ENCODE results near the gene ZNRF1. TPM values are rescaled to one million over a fixed set of nuclear protein-coding genes. Genes with fewer than 3 reads are reported as not detected.

The ZNRF1 gene
- total and polyA plus RNA-seq, 2 of the 13 experiments (the other 11 are each of a cell fraction or from before 2014, with no cell fraction given) = 43.9 to 58.7 TPM

DNA sequence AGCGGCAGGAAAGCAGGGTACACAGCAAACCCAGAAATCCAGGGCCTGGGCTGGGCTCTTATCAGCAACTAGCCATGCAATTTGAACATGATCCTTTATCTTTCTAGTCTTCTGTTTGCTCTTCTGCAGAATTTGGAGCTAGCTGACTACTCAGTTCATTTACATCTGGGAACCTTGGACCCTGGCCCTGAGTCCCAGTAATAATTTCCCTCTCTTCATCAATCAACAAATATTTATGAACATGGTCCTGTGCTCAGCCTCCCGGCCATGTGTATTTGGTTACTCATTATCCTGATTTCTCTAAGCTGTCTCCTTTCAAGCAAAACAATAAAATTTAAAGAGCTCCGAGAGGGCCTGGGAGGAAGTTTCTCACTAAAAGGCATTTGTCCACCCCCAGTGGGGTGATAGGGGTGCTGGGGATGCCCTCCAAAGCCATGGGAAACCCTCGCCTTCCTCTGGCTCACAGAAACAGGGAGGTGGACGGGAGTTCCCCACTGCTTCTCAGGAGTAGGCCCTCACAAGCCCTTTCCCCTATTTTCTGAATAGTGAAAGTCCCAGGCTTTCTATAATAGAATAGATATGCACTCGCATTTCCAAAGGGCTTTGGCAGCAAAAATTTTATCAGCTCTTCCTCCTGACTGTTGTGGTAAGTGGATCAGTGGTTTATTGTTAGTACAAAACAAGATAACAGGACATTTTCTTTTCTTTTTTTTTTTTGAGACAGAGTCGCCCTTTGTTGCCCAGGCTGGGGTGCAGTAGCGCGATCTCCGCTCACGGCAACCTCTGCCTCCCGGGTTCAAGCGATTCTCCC lies 7.0 kb upstream of the ZNRF1 start (continued):
- TF ChIP-seq, protein P1, sequence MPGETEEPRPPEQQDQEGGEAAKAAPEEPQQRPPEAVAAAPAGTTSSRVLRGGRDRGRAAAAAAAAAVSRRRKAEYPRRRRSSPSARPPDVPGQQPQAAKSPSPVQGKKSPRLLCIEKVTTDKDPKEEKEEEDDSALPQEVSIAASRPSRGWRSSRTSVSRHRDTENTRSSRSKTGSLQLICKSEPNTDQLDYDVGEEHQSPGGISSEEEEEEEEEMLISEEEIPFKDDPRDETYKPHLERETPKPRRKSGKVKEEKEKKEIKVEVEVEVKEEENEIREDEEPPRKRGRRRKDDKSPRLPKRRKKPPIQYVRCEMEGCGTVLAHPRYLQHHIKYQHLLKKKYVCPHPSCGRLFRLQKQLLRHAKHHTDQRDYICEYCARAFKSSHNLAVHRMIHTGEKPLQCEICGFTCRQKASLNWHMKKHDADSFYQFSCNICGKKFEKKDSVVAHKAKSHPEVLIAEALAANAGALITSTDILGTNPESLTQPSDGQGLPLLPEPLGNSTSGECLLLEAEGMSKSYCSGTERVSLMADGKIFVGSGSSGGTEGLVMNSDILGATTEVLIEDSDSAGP (CRISPR knock-in tag; IDR thresholded peaks at IDR 0.05; ENCODE audit: borderline replicate concordance) = peak; percentile 82; the same call in 1 of the 2 replicates
- 0 out of 2 replicates have a peak, but pooled peaks have one; percentile 71 for TF ChIP-seq TSC22D2 (CRISPR knock-in tag; IDR thresholded peaks at IDR 0.05; ENCODE audit: borderline replicate concordance)
- peak; percentile 30; the same call in 1 of the 2 replicates for TF ChIP-seq ZNF263 (CRISPR knock-in tag; IDR thresholded peaks at IDR 0.05)
- TF ChIP-seq, protein P2, sequence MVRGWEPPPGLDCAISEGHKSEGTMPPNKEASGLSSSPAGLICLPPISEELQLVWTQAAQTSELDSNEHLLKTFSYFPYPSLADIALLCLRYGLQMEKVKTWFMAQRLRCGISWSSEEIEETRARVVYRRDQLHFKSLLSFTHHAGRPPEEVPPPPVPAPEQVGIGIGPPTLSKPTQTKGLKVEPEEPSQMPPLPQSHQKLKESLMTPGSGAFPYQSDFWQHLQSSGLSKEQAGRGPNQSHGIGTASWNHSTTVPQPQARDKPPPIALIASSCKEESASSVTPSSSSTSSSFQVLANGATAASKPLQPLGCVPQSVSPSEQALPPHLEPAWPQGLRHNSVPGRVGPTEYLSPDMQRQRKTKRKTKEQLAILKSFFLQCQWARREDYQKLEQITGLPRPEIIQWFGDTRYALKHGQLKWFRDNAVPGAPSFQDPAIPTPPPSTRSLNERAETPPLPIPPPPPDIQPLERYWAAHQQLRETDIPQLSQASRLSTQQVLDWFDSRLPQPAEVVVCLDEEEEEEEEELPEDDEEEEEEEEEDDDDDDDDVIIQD (CRISPR knock-in tag; IDR thresholded peaks at IDR 0.05; ENCODE audit: low read depth) = peak; percentile 11
- TF ChIP-seq MAZ (IDR thresholded peaks at IDR 0.05; ENCODE audit: borderline replicate concordance, low read depth, low read length) = no peak
- TF ChIP-seq MAZ (CRISPR knock-in tag; IDR thresholded peaks at IDR 0.05; ENCODE audit: low read depth) = peak; percentile 57; the same call in 1 of the 2 replicates
- TF ChIP-seq ZNF230 (CRISPR knock-in tag; IDR thresholded peaks at IDR 0.05) = no peak; the same call in 1 of the 2 replicates
- TF ChIP-seq ZNF841 (CRISPR knock-in tag; IDR thresholded peaks at IDR 0.05; ENCODE audit: borderline replicate concordance) = no peak
- peak; percentile 97 for TF ChIP-seq MED1 (CRISPR knock-in tag; IDR thresholded peaks at IDR 0.05)
- peak; percentile 98; the same call in 1 of the 2 replicates for TF ChIP-seq ZNF33A (CRISPR knock-in tag; IDR thresholded peaks at IDR 0.05; ENCODE audit: borderline replicate concordance)
- peak; percentile 36; the same call in 1 of the 2 replicates for TF ChIP-seq ZNF703 (CRISPR knock-in tag; IDR thresholded peaks at IDR 0.05; ENCODE audit: borderline replicate concordance)
- peak; percentile 54 to 97; a peak in 3 of 4 replicates for TF ChIP-seq EP300 (IDR thresholded peaks at IDR 0.05; ENCODE audit: low read depth in 2 of 2, low read length in 2 of 2)
- peak; percentile 68; the same call in 1 of the 2 replicates for TF ChIP-seq EP300 (CRISPR knock-in tag; IDR thresholded peaks at IDR 0.05; ENCODE audit: borderline replicate concordance)
- TF ChIP-seq, protein P3, sequence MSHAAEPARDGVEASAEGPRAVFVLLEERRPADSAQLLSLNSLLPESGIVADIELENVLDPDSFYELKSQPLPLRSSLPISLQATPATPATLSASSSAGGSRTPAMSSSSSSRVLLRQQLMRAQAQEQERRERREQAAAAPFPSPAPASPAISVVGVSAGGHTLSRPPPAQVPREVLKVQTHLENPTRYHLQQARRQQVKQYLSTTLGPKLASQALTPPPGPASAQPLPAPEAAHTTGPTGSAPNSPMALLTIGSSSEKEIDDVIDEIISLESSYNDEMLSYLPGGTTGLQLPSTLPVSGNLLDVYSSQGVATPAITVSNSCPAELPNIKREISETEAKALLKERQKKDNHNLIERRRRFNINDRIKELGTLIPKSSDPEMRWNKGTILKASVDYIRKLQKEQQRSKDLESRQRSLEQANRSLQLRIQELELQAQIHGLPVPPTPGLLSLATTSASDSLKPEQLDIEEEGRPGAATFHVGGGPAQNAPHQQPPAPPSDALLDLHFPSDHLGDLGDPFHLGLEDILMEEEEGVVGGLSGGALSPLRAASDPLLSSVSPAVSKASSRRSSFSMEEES (CRISPR knock-in tag; IDR thresholded peaks at IDR 0.05) = peak; percentile 76; the same call in 1 of the 2 replicates
- TF ChIP-seq, protein P4, sequence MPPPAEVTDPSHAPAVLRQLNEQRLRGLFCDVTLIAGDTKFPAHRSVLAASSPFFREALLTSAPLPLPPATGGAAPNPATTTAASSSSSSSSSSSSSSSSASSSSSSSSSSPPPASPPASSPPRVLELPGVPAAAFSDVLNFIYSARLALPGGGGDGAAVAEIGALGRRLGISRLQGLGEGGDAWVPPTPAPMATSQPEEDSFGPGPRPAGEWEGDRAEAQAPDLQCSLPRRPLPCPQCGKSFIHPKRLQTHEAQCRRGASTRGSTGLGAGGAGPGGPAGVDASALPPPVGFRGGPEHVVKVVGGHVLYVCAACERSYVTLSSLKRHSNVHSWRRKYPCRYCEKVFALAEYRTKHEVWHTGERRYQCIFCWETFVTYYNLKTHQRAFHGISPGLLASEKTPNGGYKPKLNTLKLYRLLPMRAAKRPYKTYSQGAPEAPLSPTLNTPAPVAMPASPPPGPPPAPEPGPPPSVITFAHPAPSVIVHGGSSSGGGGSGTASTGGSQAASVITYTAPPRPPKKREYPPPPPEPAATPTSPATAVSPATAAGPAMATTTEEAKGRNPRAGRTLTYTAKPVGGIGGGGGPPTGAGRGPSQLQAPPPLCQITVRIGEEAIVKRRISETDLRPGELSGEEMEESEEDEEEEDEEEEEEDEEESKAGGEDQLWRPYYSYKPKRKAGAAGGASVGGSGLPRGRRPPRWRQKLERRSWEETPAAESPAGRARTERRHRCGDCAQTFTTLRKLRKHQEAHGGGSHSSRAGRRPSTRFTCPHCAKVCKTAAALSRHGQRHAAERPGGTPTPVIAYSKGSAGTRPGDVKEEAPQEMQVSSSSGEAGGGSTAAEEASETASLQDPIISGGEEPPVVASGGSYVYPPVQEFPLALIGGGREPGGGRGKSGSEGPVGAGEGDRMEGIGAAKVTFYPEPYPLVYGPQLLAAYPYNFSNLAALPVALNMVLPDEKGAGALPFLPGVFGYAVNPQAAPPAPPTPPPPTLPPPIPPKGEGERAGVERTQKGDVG (CRISPR knock-in tag; IDR thresholded peaks at IDR 0.05; ENCODE audit: borderline replicate concordance) = peak; percentile 53; the same call in 1 of the 2 replicates
- TF ChIP-seq SCMH1 (CRISPR knock-in tag; IDR thresholded peaks at IDR 0.05; ENCODE audit: borderline replicate concordance) = no peak
- TF ChIP-seq ESRRA (CRISPR knock-in tag; IDR thresholded peaks at IDR 0.05; ENCODE audit: low read depth) = peak; percentile 48; the same call in 1 of the 2 replicates
- TF ChIP-seq ZNF709 (CRISPR knock-in tag; IDR thresholded peaks at IDR 0.05) = no peak
- TF ChIP-seq ZNF484 (CRISPR knock-in tag; IDR thresholded peaks at IDR 0.05; ENCODE audit: borderline replicate concordance, low read depth) = no peak
- peak; percentile 97 for TF ChIP-seq TBX2 (CRISPR knock-in tag; IDR thresholded peaks at IDR 0.05; ENCODE audit: borderline replicate concordance)

Data from HepG2 (cell line).